A549 (cell line): ENCODE results near the gene PEX10. TPM values are rescaled to one million over a fixed set of nuclear protein-coding genes. Genes with fewer than 3 reads are reported as not detected.
A peak's percentile ranks its signal among the peaks of the same experiment; 100 is the strongest.

Experiments used
- ATAC-seq, 2 experiments: fragments of 200-7000 bp in 1 of 2; fragments of >200 bp in 1 of 2; cut with Nextera tagmentation in 1 of 2; cut with Tn5 transposase in 1 of 2; 3 replicates each; pipeline versions ENCODE4 v1.8.0 to v1.9.1; 2018 to 2020; ENCODE audit warnings: mild to moderate bottlenecking in 1 of 2, moderate library complexity in 1 of 2
- CTCF ChIA-PET: fragments of 300-600 bp; sonication (Branson Sonifier 250); formaldehyde crosslinking; extraction: SDS; loops from one replicate; lab custom pipeline; 2021; ENCODE audit warnings: antibody characterized with exemption, inconsistent platforms; lab: Yijun Ruan, JAX
- POLR2A ChIA-PET: fragments of 350-600 bp; formaldehyde crosslinking; extraction: SDS; loops from one replicate; lab custom pipeline; 2021; ENCODE audit warnings: antibody characterized with exemption, inconsistent platforms; lab: Yijun Ruan, JAX
- DNase-seq, 2 experiments: peaks; one replicate each; pipeline versions ENCODE4 v3.0.0 to v3.0.0-alpha.2; 2011 to 2016; ENCODE audit warnings: low read depth in 1 of 2, low spot score in 1 of 2
- FAIRE-seq: peaks from 2 replicates; lab custom pipeline; 2011; peaks lifted over from hg19 to GRCh38; lab: Jason Lieb, UNC
- H3K27ac ChIP-seq, 2 experiments: fragments of >200 bp; sonication (Bioruptor Twin); formaldehyde crosslinking; 3 replicates each; pipeline ENCODE4 v1.5.1; 2016 to 2017
- H3K4me1 ChIP-seq: fragments of >200 bp; sonication (Bioruptor Twin); formaldehyde crosslinking; 3 replicates; pipeline ENCODE4 v1.6.1; 2016
- H3K4me2 ChIP-seq: fragments of >200 bp; sonication (Bioruptor Twin); formaldehyde crosslinking; 3 replicates; pipeline ENCODE4 v1.6.1; 2016
- H3K4me3 ChIP-seq: fragments of >200 bp; sonication (Bioruptor Twin); formaldehyde crosslinking; 3 replicates; pipeline ENCODE4 v1.5.1; 2016
- H3K9me3 ChIP-seq: fragments of >200 bp; sonication (Bioruptor Twin); formaldehyde crosslinking; 3 replicates; pipeline ENCODE4 v1.6.1; 2016
- ATOH8 ChIP-seq: fragments of 250-450 bp; sonication (Bioruptor Pico); IDR thresholded peaks from 2 replicates; pipeline ENCODE4 v1.5.0; 2020; ENCODE audit warnings: low read depth, mild to moderate bottlenecking, moderate library complexity
- BCL3 ChIP-seq: fragments of >200 bp; sonication (Bioruptor Twin); formaldehyde crosslinking; IDR thresholded peaks from 3 replicates; pipeline ENCODE4 v1.6.1; 2016
- BHLHE40 ChIP-seq: IDR thresholded peaks from 2 replicates; pipeline ENCODE4 v1.6.1; 2012; ENCODE audit warnings: low read depth, low read length, inconsistent platforms
- CBX2 ChIP-seq: fragments of 200-600 bp; sonication (generic); IDR thresholded peaks from 2 replicates; pipeline ENCODE4 v1.6.1; 2016; ENCODE audit warnings: low read depth, mild to moderate bottlenecking, borderline replicate concordance
- CBX8 ChIP-seq: fragments of 200-600 bp; sonication (generic); IDR thresholded peaks from 2 replicates; pipeline ENCODE4 v1.6.1; 2016
- CHD2 ChIP-seq: fragments of 150-350 bp; IDR thresholded peaks from 2 replicates; pipeline ENCODE4 v1.6.1; 2014; ENCODE audit warnings: low read length; ENCODE audit not compliant: partially characterized antibody
- CHD4 ChIP-seq: fragments of 200-600 bp; sonication (generic); IDR thresholded peaks from 2 replicates; pipeline ENCODE4 v1.6.1; 2016; ENCODE audit warnings: antibody characterized with exemption, mild to moderate bottlenecking, borderline replicate concordance
- CTCF ChIP-seq: fragments of >200 bp; sonication (Bioruptor Twin); formaldehyde crosslinking; IDR thresholded peaks from 3 replicates; pipeline ENCODE4 v1.5.1; 2016
- ESRRA ChIP-seq: fragments of 150-350 bp; IDR thresholded peaks from 2 replicates; pipeline ENCODE4 v1.6.1; 2014; ENCODE audit warnings: mild to moderate bottlenecking, low read length, borderline replicate concordance
- GATA3 ChIP-seq: IDR thresholded peaks from 2 replicates; pipeline ENCODE4 v1.6.1; 2012; ENCODE audit warnings: borderline replicate concordance
- HDAC2 ChIP-seq: fragments of 200-600 bp; sonication (generic); IDR thresholded peaks from 2 replicates; pipeline ENCODE4 v1.6.1; 2016
- HES2 ChIP-seq: fragments of >200 bp; sonication (Bioruptor Twin); formaldehyde crosslinking; IDR thresholded peaks from 2 replicates; pipeline ENCODE4 v1.6.1; 2016
- HMGXB4 ChIP-seq: fragments of 250-450 bp; sonication (Bioruptor Pico); IDR thresholded peaks from 2 replicates; pipeline ENCODE4 v1.5.0; 2021; ENCODE audit warnings: mild to moderate bottlenecking, moderate library complexity, borderline replicate concordance
- HOXB13 ChIP-seq: fragments of 250-450 bp; sonication (Bioruptor Pico); IDR thresholded peaks from 2 replicates; pipeline ENCODE4 v1.5.0; 2020; ENCODE audit warnings: low read depth, mild to moderate bottlenecking, moderate library complexity
- HOXB5 ChIP-seq: fragments of 250-450 bp; sonication (Bioruptor Pico); IDR thresholded peaks from 2 replicates; pipeline ENCODE4 v1.5.0; 2020; ENCODE audit warnings: mild to moderate bottlenecking, moderate library complexity
- KDM5A ChIP-seq: fragments of 200-600 bp; sonication (generic); IDR thresholded peaks from 2 replicates; pipeline ENCODE4 v1.6.1; 2016; ENCODE audit warnings: antibody characterized with exemption, mild to moderate bottlenecking
- MAFK ChIP-seq: fragments of 450-650 bp; IDR thresholded peaks from 2 replicates; pipeline ENCODE4 v1.6.1; 2014; ENCODE audit not compliant: partially characterized antibody
- MAX ChIP-seq: IDR thresholded peaks from 2 replicates; pipeline ENCODE4 v1.6.1; 2012
- MYC ChIP-seq: IDR thresholded peaks from 2 replicates; pipeline ENCODE4 v1.6.1; 2012; ENCODE audit warnings: mild to moderate bottlenecking, inconsistent platforms, low read length, improper control_type of control experiment, borderline replicate concordance
- NFE2L2 ChIP-seq: fragments of 150-350 bp; conservative IDR thresholded peaks from 2 replicates; pipeline ENCODE4 v1.6.1; 2014; ENCODE audit warnings: low read length
- NPAS2 ChIP-seq: fragments of 250-450 bp; sonication (Bioruptor Pico); IDR thresholded peaks from 2 replicates; pipeline ENCODE4 v1.8.0; 2022; ENCODE audit warnings: mild to moderate bottlenecking, moderate library complexity, borderline replicate concordance
- PHF8 ChIP-seq: fragments of 200-600 bp; sonication (generic); IDR thresholded peaks from 2 replicates; pipeline ENCODE4 v1.6.1; 2016; ENCODE audit warnings: low read depth, mild to moderate bottlenecking, antibody characterized with exemption, moderate library complexity, borderline replicate concordance
- POLR2A ChIP-seq: IDR thresholded peaks from 2 replicates; pipeline ENCODE4 v1.6.1; 2012; ENCODE audit warnings: mild to moderate bottlenecking, low read length
- RFX5 ChIP-seq: fragments of 450-650 bp; IDR thresholded peaks from 2 replicates; pipeline ENCODE4 v1.7.1; 2014; ENCODE audit warnings: antibody characterized with exemption, mild to moderate bottlenecking, moderate library complexity
- RNF2 ChIP-seq: fragments of 200-600 bp; sonication (generic); IDR thresholded peaks from 2 replicates; pipeline ENCODE4 v1.6.1; 2016; ENCODE audit warnings: low read depth, mild to moderate bottlenecking, antibody characterized with exemption, moderate library complexity, borderline replicate concordance
- SMC3 ChIP-seq: fragments of >200 bp; sonication (Bioruptor Twin); formaldehyde crosslinking; IDR thresholded peaks from 3 replicates; pipeline ENCODE4 v1.6.1; 2018; ENCODE audit warnings: inconsistent platforms
- TP53 ChIP-seq: fragments of 250-450 bp; sonication (Bioruptor Pico); IDR thresholded peaks from 2 replicates; pipeline ENCODE4 v1.5.0; 2021; ENCODE audit warnings: mild to moderate bottlenecking, moderate library complexity
- ZNF302 ChIP-seq: fragments of 250-450 bp; sonication (Bioruptor Pico); IDR thresholded peaks from 2 replicates; pipeline ENCODE4 v1.9.0; 2021; ENCODE audit warnings: inconsistent platforms, mild to moderate bottlenecking, moderate library complexity
- WGBS: methylation state at CpG from one replicate; pipeline ENCODE4 v1.1.6; 2017; ENCODE audit errors: missing lambda C conversion rate; 5-methylcytosine and 5-hydroxymethylcytosine counted together
- polyA plus RNA-seq, 4 experiments: library from polyadenylated mRNA; depleted of rRNA in 3 of 4; stranded (reverse); fragments of >200 nt; fragmentation: RNase III in 1 of 4; extraction: RNeasy Plus Mini Kit Qiagen cat#74134 plus additional on column Dnase treatment in 1 of 4; gene quantifications; 2 replicates in 3 of 4; 3 replicates in 1 of 4; pipeline ENCODE4 v1.2.3, GENCODE V29; 2011 to 2017

Gene PEX10
- polyA plus RNA-seq, 2 of the 4 experiments (the other 2 are of a cell fraction): 12.3 to 20.2 TPM

GRCh38 chr1:2411801-2412394 is 466 bp downstream of the PEX10 start:
- no peak for TF ChIP-seq CHD2
- TF ChIP-seq HMGXB4: no peak
- TF ChIP-seq NFE2L2: no peak
- TF ChIP-seq PHF8: peak; percentile 78; the same call in 1 of the 2 replicates
- no peak for TF ChIP-seq HES2
- no peak for TF ChIP-seq GATA3
- no CpG with 5 or more reads among the region's 38 CpGs for WGBS
- peaks cover 16% of the 10 kb centered on the region for H3K4me1 ChIP-seq
- H3K27ac ChIP-seq: peak overlapping the region; percentile 91 to 95
- POLR2A ChIA-PET: no interaction called here
- H3K4me3 ChIP-seq: peak overlapping the region; percentile 80
- FAIRE-seq (no peak), DNase-seq (peak; percentile 27 to 29), ATAC-seq (peak; percentile 14 to 45; a peak in 5 of 6 replicates)
- CTCF ChIA-PET: interaction anchor here (0.8 to 1.7 kb wide), 2 partner anchors 135 to 217 kb away, joined by 3 to 4 read pairs; no protein-coding TSS in a partner anchor
- H3K9me3 ChIP-seq: no peaks in the 10 kb centered on the region
- H3K4me2 ChIP-seq: peak overlapping the region; percentile 97

GRCh38 chr1:2409745-2410144 is 2.6 kb downstream of the PEX10 start:
- no peak for ATAC-seq

GRCh38 chr1:2408859-2409276 is 3.5 kb downstream of the PEX10 start:
- DNase-seq (no peak), ATAC-seq (no peak), FAIRE-seq (no peak)
- Histone ChIP-seq H3K4me2 (no peak overlapping the region), H3K9me3 (no peaks in the 10 kb centered on the region), H3K27ac (no peak overlapping the region), H3K4me3 (no peak overlapping the region), H3K4me1 (peaks cover 12% of the 10 kb centered on the region)
- CTCF ChIA-PET: interaction anchor here (0.5 to 1.0 kb wide), 4 partner anchors 35 to 393 kb away, joined by 3 to 4 read pairs (median 3); no protein-coding TSS in a partner anchor
- WGBS: 85% methylated on average over 8 of the region's 13 CpGs
- POLR2A ChIA-PET: interaction anchor here (0.9 kb wide), 1 partner anchor 17 kb away, joined by 4 read pairs; the partner anchor contains the start of genes MORN1 and RER1
- TF ChIP-seq CTCF (no peak), HOXB13 (CRISPR knock-in tag) (no peak), HDAC2 (no peak), CHD4 (no peak), ZNF302 (CRISPR knock-in tag) (no peak), TP53 (no peak), BHLHE40 (no peak), MAX (no peak), SMC3 (no peak), MAFK (no peak), POLR2A (no peak), CBX8 (no peak), NPAS2 (CRISPR knock-in tag) (no peak)

More at GRCh38 chr1:2409745-2410144, 2.6 kb downstream of the PEX10 start:
- TF ChIP-seq HOXB5 (CRISPR knock-in tag) (no peak), MYC (no peak), RNF2 (no peak), RFX5 (no peak), PHF8 (no peak), ATOH8 (CRISPR knock-in tag) (no peak), KDM5A (no peak), TP53 (no peak), HOXB13 (CRISPR knock-in tag) (no peak), BCL3 (no peak), ESRRA (no peak), MAX (no peak), CBX2 (no peak)
- TF ChIP-seq, all 56 proteins: peak for 0
- CTCF ChIA-PET: interaction anchor here (0.6 to 1.2 kb wide), 4 partner anchors 34 to 215 kb away, joined by 3 to 4 read pairs (median 3); partner anchors contain the start of gene FAAP20
- Histone ChIP-seq H3K4me2 (no peak overlapping the region), H3K27ac (no peak overlapping the region), H3K4me3 (no peak overlapping the region), H3K9me3 (no peaks in the 10 kb centered on the region), H3K4me1 (peaks cover 16% of the 10 kb centered on the region)
- DNase-seq (no peak), FAIRE-seq (no peak)
- 91% methylated on average over 10 of the region's 12 CpGs for WGBS
- POLR2A ChIA-PET: interaction anchor here (0.6 kb wide), 1 partner anchor 967 kb away, joined by 3 read pairs; no protein-coding TSS in a partner anchor
